Vagina (tissue), 2 donors: ENCODE measurements around the gene STX7.

Experiments used
- CTCF ChIP-seq, 3 experiments: fragments of 450-650 bp in 2 of 3; fragments of 200-600 bp in 1 of 3; sonication (generic) in 1 of 3; IDR thresholded peaks; one replicate each; pipeline ENCODE4 v1.5.1; 2017 to 2019; ENCODE audit warnings: antibody characterized with exemption in 3 of 3, mild to moderate bottlenecking in 2 of 3, moderate library complexity in 2 of 3
- POLR2A ChIP-seq, 2 donors: fragments of 450-650 bp; IDR thresholded peaks; one replicate each; pipeline ENCODE4 v1.6.1; 2017; ENCODE audit warnings: antibody characterized with exemption in 2 of 2, mild to moderate bottlenecking in 2 of 2, moderate library complexity in 2 of 2
- POLR2AphosphoS5 ChIP-seq, 2 donors: sonication (generic); formaldehyde crosslinking; IDR thresholded peaks; one replicate each; pipeline ENCODE4 v1.9.0; 2017; ENCODE audit warnings: antibody characterized with exemption in 2 of 2, mild to moderate bottlenecking in 2 of 2, low read depth in 1 of 2; ENCODE audit not compliant: insufficient read depth in 1 of 2

- no peak for TF ChIP-seq CTCF (IDR thresholded peaks at IDR 0.05)
- TF ChIP-seq POLR2A (IDR thresholded peaks at IDR 0.05), result no peak
- no peak for TF ChIP-seq POLR2AphosphoS5 (IDR thresholded peaks at IDR 0.05; ENCODE audit: insufficient read depth in 1 of 2, low read depth in 1 of 2)
Observed at GRCh38 chr6:132511831-132512220, 1.1 kb downstream of the STX7 start.
